Measurements from ENCODE around the gene DCAF10.
"Not testable (repeated sequence)": the region's sequence is repeated elsewhere in the genome, so short reads cannot be mapped to it uniquely, and the experiment has no call there.

The DCAF10 gene

DNA sequence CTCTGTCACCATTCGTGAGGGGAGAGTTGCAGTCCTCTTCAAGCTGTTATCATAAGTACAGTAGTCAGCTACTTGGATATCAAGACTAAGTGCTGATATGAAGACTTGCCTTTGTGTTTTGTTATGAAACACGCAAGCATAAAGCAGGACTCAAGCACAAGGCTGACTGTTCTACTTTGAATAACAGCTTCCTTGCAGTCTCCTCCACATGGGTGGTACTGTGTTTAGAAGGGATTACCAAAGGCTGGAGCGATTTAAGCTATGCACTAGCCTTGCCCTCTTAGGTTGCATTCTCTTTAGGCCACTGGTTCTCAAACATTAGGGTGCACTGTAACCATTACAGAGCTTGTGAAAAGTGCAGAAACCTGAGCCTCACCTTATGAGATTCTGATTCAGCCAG is 61.9 kb downstream of the DCAF10 start:
- DNase-seq (ENCODE audit: low read depth) = no peak

- no peak for DNase-seq (ENCODE audit: low read depth)
These were observed 69.6 kb downstream of the DCAF10 start for GRCh38 chr9:37870081-37870798.

DNA sequence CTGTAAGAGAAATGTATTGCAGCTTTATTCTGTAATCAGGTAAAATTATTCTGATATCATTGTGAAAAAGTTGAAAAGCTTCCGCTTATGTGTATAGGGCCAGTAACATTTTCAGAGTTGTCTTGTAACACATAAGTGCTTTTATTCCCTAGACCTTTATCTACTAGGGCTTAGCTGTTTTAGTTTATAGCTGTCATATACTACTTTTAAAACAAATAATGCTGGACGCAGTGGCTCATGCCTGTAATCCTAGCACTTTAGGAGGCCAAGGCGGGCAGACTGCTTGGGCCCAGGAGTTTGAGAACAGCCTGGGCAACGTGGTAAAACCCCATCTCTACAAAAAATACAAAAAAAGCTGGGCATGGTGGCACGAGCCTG is 70.2 kb downstream of the DCAF10 start:
- DNase-seq (ENCODE audit: low read depth) = no peak

GRCh38 chr9:37873955-37874354 is 73.4 kb downstream of the DCAF10 start:
- no peak for DNase-seq (ENCODE audit: low read depth)

- no peak for DNase-seq (ENCODE audit: low read depth)
These were observed 75.8 kb downstream of the DCAF10 start for GRCh38 chr9:37876376-37876775.

GRCh38 chr9:37880916-37881479 is 80.4 kb downstream of the DCAF10 start:
- DNase-seq (ENCODE audit: low read depth) = no peak

GRCh38 chr9:37887977-37888583 is 87.5 kb downstream of the DCAF10 start:
- not testable (repeated sequence) for DNase-seq (ENCODE audit: low read depth)

DNA sequence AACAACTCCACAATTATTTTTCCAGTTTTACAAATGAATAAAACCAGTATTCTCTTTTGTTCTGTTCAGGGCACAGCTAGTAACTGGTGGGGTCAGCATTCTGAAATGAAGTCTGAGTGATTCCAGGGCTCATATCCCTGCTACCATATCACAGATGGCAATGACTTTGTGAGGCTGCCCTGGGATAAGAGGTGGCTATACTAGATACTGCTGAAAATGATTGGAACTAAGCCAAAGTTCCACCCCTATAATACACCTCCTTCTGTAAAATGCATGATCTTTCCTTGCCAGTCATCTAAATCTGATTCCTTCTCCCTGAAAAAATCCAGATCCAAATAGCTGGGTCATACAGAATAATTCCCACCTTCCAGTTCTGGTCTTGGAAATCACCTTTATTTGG is 88.9 kb downstream of the DCAF10 start:
- no peak for DNase-seq (ENCODE audit: low read depth)

DNA sequence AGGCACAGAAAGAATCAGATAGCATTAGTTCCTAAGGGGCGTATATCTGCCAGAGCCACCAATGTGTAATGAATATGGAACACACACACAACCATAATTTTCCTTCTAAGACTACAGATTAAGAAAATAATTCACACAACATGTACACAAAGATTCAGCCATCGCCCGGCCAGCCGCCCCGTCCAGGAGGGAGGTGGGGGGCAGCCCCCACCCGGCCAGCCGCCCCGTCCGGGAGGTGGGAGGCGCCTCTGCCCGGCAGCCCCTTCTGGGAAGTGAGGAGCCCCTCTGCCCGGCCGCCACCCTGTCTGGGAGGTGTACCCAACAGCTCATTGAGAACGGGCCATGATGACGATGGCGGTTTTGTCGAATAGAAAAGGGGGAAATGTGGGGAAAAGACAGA is 90.4 kb downstream of the DCAF10 start:
- not testable (repeated sequence) for DNase-seq (ENCODE audit: low read depth)

DNA sequence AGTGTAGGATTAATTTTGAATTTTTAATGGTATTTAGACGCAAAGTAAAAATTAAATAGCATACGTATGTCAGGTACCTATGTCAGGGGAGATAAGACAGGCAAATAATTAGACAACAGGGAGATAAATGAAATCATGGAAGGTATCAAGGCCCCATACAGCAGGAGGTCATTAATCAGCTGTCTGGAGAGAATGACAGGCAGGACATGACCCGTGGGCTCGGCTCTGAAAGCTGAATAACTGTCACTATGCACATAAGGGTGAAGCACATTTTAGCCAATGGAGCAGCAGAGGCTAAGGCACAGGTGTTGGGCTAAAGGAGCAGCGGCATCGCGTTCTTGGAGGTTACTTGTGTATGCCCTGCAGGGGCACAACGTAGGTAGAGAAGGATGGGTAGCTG is 91.5 kb downstream of the DCAF10 start:
- no peak for DNase-seq (ENCODE audit: low read depth)

DNA sequence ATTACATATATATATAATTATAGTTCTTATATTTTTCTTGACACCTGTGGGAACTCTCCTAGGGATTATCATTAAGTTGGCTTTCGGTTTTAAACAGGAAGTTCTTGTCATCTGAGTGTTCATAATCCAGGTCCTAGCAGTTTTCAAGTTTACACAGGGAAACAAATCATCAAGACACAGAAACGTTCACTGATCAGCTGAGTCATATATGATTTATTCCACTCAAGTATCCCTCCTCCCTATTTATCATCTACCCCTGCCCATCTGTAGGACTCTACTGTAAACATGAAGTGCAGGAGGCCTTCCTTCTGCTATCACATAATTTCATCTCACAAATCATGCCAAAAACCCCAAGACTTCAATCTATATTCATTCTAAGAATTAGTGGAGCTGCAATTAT is 97.1 kb downstream of the DCAF10 start:
- no peak for DNase-seq (ENCODE audit: low read depth)

- no peak for DNase-seq (ENCODE audit: low read depth)
These were observed 98.4 kb downstream of the DCAF10 start for GRCh38 chr9:37899041-37899440.

- no peak for DNase-seq (ENCODE audit: low read depth)
These were observed 101.5 kb downstream of the DCAF10 start for GRCh38 chr9:37902131-37902530.

DNA sequence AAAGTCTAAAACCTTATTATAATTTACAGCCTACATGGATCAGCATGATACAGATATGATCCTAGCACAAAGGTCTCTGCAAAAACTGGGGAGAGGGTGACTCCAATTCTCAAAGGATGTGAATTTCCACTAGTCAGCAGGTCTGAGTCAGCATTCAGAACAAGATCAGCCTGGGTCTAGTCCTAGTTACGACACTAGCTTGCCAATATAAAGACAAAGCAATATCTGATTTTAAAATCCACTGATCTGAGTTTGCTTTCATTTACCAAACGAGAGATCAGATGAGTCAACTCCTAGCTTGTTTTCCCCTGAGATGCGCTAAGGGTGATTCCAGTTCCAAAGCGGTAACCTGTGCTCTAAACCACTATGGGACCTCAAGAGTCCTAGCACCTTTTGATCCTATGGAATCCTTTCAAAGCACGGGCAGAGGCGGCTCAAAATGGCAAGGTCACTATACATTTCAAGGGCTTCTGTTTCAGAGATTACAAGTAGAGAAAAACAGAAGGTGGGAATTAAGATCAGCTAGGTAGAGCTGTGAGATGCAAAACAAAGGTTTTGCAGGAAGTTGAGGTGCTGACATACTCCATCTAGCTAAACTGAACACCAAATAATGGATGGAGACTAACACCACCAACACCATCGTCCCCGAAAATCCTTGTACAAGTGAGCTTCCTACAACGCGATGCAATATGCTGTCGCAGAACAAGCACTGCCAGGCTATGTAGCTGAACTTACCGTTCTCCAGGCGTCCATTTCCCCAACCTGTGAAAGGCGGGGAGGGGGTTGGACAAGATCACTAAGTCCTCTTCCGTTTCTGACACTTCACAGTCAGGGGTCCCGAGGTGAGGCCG is 102.4 kb downstream of the DCAF10 start:
- DNase-seq (ENCODE audit: low read depth) = no peak

GRCh38 chr9:37903647-37904444 is 103.2 kb downstream of the DCAF10 start, which contains the start of gene SLC25A51:
Gene SLC25A51, minus strand, starts transcription at chr9:37904127. Its CDS starts 15,577 bp downstream, at chr9:37888550.
- peak; percentile 92 for DNase-seq (ENCODE audit: low read depth)

DNA sequence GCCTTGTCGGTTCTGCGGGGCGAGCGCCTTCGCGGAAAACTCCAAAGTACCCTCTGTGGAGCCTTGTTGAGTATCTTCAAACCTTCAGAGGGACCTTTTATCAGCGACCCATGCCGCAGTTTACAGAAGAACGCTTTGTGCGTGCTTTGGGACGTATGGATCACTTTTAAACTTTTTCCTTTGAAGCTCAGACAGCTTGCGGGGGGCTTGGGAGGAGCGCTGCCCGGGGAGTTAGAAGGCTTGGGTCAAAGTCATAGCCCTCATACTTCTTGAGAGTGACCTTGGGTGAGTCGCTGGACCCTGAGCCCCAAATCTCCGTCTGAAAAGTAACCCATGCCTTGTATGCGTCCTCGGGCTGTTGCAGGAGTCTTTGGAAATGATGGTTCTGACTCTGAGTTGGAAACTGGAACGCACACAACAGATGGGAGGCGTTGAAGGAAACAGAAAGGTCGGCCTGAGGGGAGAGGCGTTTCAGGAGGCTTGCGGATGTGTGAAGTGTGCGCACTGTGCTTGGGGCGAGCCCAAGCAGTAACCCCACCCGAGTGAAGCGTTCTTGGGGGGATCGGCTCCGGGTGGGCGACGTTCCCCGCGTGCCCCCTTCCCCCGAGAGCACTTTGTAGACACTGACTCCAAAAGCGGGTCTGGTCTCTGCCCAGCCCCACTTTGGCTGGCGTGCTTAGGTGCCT is 104.0 kb downstream of the DCAF10 start:
- no peak for DNase-seq (ENCODE audit: low read depth)

GRCh38 chr9:37905131-37905505 is 104.5 kb downstream of the DCAF10 start:
- no peak for DNase-seq (ENCODE audit: low read depth)

GRCh38 chr9:37905776-37906175 is 105.2 kb downstream of the DCAF10 start:
- no peak for DNase-seq (ENCODE audit: low read depth)

DNA sequence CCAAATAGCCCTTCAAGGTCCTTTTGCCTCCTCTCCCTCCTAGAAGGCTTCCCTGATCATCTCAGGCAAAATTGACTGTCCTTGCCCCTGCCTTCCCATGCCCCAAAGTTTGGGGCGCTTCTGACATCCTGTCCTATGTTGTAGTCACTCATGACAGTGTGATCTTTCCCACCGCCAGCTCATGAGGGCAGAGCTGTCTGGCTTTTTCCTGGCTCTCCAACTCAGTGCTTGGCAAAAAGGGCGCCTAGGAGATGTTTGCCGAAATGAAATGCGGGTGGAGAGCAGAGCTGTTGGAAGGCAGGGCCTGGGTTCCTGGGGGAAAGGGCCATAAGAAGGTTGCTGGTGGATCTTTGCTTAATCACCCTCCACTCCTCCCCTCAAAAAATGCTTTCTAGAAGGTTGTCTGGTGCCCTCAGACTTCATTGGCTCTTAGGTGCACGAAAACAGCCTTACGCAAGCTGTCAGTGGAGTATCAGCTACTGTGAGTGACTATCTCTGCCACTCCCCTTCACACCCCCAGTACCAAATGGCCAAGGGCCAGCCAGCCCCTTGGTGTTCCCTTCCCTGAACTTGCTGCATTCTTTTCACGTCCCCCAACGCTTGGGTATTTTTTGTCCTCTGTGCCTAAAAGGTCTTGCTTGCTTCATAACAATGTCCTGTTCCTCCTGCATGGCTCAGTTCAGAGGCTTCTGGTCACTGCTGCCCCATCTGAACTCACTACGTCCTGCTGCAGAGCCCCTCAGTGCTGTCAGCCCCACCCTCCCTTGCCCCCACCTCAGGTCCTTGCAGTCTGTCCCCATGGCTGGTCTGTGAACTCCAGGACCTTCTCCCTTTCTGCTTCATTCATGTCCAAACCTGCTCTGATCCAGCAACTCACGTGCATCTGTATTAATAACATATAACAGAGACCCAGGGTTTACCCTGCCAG is 106.0 kb downstream of the DCAF10 start:
- DNase-seq (ENCODE audit: low read depth) = no peak

GRCh38 chr9:37908283-37908682 is 107.7 kb downstream of the DCAF10 start:
- DNase-seq (ENCODE audit: low read depth) = no peak
